Activated CD4-positive, alpha-beta T cell treated with anti-CD3 and anti-CD28 coated beads for 48 hours (primary cell): ENCODE results near the gene PLA2G6.

Experiments
- DNase-seq: peaks from one replicate; pipeline ENCODE4 v3.0.0-alpha.2; 2020

PLA2G6 gene

GRCh38 chr22:38068641-38069371 is 112.8 kb downstream of the PLA2G6 start:
- no peak for DNase-seq

- no peak for DNase-seq
Measured at GRCh38 chr22:38067761-38068360, 113.8 kb downstream of the PLA2G6 start.

- DNase-seq: no peak
Measured at GRCh38 chr22:38067028-38067415, 114.6 kb downstream of the PLA2G6 start.

- no peak for DNase-seq
Measured at GRCh38 chr22:38066381-38067027, 115.1 kb downstream of the PLA2G6 start.

- no peak for DNase-seq
Measured at GRCh38 chr22:38065539-38065938, 116.1 kb downstream of the PLA2G6 start.

GRCh38 chr22:38062791-38063190 is 118.8 kb downstream of the PLA2G6 start:
- no peak for DNase-seq
